ENCODE results near the gene CDYL2.

The CDYL2 gene

DNA sequence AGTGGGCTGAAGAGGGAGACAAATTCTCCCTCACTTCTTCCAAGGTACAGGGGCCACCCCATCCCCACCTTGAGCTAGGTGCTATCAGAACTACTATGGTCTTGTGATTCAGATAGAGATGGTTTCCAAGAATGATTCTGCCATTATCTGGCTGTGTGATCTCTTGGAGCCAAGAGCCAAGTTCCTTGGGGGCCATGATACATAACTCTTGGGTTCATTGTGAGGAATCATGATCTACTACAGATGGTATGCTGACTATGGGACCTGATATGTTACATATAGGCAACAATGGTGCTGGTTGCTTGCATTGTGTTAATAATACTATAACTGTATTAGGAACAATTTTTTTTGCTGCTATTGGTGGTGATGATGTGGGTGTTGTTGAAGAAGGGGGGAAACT lies 217.9 kb downstream of the CDYL2 start:
- no peak for DNase-seq

DNA sequence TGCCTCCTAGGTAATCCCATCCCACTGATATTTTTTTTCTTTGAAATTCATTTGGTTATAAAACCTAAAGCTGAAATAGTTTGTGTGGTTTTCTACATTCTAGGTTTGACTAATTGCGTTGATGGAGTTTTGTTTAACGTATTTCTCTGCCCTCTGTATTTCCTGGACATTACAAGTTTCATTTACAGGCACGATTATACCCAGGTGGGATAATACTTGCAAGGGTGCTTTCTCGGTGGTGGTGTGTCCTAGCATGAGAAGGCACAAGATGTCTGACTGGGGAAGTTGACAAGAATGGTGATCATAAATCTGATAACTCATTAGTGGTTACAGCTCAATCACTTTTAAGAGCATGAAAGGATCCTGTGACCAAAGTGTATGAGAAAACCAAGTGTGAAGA lies 218.6 kb downstream of the CDYL2 start:
- no peak for DNase-seq

DNA sequence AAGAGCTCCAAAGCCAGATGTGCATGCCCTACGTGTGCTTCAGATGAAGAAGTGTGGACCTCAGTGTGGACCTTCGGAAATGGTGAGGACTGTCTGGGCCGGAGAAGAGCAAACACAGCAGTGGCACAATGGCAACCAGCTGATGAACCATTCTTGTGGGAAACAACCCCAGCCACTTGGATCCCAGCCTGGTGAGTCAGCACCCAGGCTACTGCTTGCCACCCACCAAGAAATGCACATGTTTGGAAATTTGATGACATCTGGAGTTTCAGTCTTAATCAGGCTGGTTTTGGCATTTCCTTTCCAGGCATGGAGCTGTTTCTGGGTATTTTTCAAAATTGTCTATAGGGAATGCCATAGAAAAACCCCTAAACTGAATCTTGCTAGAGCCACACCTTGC lies 220.9 kb downstream of the CDYL2 start:
- no peak for DNase-seq

DNA sequence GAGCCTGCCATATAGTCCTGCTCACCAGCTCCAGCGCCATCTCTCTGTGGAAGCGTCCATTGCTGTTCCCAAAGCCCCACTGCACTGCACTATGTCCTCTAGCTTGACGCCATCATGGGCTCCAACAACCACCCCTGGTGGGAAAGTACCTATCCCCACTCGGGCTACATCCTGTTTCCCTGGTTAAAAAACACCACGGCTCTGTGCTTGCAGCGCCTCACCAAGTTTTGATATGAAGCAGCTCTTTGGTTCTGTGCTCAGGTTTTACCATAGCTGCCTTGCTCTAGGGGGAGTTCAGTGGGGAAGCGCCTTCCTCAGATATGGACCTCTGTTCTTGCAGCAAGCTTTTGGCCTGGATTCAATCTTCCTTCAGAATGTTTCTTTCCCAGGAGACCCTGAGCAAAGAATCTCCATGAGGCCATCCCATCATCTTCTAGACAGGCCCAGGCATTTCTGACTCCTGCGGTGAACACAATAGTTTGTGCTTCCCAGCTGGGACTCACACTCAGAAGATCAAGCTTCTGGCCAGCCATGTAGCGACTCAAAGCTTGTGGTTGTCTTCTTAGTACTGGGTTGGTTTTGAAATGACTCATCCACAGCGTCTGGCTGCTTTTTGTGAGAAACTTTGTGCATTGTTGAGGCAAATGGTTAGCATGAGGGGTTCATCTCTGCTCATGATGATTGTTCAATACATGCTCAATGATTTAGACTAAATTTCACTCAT lies 224.1 kb downstream of the CDYL2 start:
- DNase-seq, result no peak

DNA sequence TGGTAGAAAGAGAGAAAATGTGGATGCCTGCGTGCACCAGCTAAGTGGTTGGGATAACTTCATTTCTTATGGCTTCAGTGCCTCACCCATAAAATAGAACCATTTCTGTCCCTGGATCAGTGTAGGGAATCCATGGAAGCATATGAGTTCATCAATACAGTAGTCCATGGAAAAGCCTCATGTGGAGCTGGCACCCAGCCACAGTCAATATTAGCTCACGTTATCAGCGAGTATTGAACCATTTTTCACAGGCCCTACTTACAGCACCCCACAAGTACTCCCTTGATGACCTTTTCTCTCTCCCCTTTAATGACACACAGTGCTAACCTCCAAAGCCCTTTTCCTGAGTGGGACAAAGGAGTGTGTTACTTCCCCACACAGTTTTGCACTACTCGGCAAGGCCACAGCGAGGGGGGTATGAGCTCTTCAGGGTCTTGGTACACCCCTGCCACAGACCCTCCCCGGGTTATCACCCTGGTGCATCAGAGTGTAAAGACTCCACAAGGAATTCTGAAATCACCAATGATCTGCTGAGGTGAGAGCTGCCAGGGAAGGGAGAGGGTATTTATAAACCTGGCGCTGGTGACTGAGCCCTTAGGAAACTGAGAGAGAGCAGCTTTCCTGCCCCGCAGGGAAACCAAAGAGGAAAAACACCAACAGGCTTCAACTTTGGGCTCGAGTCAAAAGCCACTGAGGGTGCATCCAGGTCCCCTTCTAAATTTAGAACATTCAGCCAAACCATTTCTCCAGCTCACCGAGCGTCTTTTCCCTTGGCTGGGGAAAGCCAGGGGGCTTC lies 226.7 kb downstream of the CDYL2 start:
- DNase-seq, result peak; percentile 62

DNA sequence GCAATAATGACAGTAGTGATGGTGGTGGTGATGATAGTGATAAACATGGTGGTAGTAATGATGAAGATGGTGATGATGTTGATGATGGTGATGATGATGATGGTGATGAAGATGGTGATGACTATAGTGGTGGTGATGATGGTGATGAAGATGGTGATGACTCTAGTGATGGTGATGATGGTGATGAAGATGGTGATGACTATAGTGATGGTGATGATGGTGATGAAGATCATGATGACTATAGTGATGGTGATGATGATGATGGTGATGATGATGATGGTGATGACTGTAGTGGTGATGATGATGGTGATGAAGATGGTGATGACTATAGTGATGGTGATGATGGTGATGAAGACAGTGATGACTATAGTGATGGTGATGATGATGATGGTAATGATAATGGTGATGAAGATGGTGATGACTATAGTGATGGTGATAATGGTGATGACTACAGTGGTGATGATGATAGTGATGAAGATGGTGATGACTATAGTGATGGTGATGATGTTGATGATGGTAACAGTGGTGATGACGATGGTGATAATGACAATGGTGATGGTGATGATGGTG lies 228.0 kb downstream of the CDYL2 start:
- DNase-seq, result no peak

DNA sequence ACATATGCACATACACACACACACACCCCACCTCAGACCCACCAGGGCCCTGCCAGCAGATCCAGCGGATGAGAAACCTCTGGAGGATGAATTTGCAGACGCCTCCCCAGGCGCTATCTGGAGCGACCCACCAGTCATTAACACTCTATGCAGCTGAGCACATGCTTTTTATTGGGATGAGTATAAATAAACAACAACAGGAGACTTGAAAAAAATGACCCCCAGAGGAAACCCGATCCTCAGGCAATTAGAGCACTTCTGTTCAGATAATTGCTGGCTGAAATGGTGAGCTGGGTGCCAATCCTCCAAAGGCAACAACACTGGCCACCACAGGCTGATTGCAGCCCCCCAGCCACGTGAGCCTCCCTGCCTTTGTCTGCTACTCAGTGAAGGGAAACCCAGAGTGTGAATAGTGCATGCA lies 230.7 kb downstream of the CDYL2 start:
- peak; percentile 16 for DNase-seq

DNA sequence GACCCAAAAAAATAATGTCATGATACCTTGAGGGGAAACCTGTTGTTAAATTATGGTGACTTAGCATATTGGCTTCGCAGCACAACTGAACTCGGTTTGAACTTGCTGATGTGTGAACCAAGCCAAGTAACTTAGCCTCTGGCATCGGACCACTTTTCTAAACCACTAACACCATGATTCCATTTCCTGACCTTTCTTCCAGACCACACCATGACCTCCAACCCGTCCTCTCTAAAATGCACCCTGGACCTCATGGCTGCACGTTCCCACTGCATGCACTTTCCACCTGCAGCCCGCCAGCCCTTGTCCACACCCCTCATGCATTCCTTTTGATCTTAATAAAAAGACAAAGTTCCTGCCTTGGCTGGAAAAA lies 234.3 kb downstream of the CDYL2 start:
- DNase-seq, result no peak

DNA sequence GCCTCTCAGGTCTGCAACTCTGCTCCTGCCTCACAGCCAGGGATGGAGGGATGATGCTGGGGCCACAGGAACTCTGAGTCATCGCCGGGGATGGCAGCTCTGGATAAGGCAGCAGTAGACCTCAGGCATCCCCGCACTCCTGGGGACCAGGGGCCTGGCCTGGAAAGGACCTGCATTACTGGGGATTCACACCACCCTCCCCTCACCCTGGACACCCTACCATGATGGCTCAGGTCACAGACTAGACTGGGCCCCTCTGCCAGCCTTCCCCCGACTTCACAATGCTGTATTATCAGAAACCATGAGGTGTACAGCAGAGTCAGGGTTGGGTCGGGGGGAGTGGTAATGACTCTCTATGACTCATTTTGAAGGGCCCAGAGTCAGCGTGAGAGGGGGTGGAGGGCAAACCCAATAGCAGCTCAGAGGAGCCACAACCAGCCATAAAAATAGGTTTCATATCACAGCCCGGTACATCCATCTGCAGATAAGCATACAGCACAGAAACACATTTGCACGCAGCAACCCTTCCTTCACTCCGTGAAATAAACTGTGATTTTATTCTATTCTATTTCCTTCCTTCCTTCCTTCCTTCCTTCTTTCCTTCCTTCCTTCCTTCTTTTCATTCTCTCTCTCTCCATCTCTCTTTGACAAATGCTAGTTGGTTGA lies 234.8 kb downstream of the CDYL2 start:
- no peak for DNase-seq

DNA sequence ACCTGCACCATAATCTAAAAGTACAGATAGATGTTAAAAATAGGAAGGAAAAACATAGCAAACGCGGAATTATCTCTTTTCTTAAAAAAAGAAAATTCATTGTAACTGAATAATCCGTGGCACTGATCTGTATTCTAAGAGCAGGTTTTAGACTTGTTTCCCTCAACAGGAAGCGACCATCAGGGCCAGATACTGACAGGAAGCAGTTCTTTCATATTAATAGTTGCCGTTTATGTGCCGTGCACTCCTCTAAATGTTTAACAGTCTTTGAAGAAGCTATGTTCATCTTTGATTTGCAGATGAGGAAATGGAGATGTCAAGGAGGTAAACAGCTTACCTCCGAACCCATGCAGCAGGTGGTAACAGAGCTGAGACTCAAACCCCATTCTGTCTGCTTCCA lies 240.0 kb downstream of the CDYL2 start:
- no peak for DNase-seq

DNA sequence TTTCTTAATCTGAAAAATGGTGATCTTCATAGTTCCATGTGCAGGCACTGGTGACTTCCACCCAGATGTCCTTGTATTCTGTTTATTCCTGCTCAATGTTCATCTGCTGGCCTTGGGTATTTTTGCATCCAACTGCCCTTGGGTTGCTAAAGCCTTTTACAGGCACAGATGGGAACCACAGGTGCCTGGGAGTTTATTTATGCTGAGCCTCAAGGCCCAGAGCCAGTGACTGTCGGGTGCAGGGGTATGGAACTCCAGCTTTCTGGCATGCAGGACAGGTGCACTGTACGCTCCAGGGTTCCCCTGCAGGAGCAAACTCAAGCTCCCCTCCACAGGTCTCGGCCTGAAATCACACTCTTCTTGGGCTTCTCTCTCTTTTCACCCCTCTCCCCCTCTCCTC lies 241.3 kb downstream of the CDYL2 start:
- no peak for DNase-seq

DNA sequence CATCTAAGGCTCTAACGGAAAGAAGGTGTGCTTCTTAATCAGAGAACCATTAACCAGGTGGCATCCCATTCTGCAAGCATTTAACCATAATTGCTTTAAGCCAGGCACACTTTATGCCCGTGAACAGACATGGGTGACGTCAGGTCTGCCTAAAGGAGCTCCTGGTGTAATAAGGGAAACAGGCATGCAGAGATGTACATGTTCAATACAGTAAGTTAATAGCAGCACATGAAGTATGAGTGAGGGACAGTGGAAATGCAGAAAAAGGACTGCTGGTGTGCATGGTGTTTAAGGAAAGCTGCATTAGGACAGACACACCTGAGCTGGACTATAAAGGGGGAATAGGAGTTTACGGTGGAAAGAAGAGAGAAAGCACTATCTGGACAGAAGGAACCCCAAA lies 245.0 kb downstream of the CDYL2 start:
- DNase-seq, result no peak

DNA sequence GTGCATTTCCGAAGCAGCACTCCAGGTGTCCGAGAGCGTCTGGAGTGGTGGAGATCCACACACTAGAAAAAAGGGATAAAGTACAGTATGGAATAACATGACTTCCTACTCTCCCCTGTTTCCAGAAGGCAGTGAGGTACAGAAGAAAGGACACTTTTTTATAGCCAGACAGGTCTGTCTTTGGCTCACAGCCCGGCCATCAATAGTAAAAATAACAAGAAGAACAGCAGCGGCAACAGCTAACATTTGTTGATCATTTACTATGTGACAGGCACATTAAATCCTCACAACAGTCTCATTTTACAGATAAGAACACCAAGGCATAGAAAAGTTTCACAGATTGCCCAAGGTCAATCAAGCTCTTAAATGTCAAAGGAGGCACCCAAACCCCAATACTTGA lies 247.4 kb downstream of the CDYL2 start:
- peak; percentile 31 for DNase-seq

DNA sequence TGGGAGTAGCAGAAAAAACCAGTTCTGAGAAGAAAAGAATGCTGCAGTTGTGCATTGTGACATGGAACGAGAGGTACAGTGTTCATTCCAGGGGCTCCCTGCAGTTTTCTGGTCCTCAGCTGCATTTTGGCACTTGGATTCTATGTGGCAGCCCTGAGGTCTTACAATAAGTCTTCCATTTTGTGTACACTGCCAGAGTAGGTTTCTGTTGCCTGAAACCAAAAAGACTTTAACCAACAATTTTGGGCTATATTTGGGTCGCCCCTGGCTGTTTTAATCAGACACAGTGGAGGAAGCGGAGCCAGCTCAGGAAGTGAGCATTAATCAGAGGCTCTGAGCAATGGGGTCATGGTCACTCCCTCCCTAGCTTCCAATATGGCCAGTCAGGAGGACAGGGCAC lies 247.9 kb downstream of the CDYL2 start:
- DNase-seq, result no peak

DNA sequence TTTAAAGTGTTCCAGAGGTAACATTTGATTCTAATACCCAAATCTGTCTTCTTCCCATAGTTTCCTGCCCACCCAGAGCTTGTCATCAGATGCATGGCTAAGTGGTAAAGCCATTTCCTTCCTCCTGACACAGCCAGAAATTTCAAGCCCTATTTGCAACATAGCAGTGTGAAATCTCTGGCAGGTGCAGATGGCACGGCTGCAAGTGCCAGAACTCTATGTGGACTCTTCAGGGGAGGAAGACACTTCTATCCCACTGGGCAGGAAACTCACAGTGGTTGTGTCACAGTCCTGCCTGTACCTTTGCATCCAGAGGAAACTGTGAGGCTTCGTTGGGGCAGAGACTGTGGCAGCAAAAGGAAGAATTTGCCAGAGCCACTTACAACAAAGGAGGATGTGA lies 250.4 kb downstream of the CDYL2 start:
- DNase-seq, result no peak

DNA sequence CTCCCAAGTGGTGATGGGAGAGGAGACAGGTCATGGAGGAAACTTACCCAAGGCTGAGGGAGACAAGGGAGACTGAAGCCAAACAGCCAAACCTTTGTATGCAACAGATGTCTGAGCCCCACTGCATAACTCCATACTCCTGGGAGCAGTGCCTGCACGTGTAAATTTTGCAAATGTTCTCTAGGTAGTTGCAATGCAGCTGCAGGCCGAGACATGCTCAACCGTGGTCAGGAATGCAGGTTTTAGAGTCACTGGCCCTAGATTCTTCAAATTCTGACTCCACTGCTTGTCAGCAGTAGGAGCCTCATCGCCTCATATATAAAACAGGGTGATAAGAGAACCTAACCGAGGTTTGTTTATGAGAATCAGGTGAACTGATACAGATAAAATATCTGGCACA lies 252.1 kb downstream of the CDYL2 start:
- DNase-seq, result no peak

Data from NCI-H345 (cell line).